COLO668 (cell line): Measurements from ENCODE around the gene MMAB.

ENCODE experiments used
- DNase-seq: peaks from one replicate; lab custom pipeline; 2025; ENCODE audit not compliant: unreplicated experiment; lab: John Stamatoyannopoulos, UW

Gene MMAB

GRCh38 chr12:109586385-109587296, 13.3 kb upstream of the MMAB start:
- DNase-seq: peak; percentile 90

DNA sequence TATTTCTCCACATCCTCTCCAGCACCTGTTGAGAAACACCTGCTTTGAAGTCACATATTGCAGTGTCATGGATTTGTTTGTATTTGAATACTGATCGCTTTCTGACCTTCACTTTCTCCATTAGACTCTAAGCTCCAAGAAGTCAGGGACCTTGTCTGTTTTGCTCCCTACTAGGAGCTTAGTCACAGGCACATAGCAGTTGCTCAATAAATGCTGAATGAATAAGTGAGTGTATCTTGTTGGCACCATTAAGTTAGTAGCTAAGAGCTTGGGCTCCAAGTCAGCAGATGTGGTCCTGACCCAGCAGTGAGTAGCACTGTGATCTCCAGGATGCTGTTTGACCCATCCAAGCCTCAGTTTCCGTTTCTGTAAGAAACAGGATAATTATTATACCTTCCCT, 10.4 kb upstream of the MMAB start:
- DNase-seq: no peak

DNA sequence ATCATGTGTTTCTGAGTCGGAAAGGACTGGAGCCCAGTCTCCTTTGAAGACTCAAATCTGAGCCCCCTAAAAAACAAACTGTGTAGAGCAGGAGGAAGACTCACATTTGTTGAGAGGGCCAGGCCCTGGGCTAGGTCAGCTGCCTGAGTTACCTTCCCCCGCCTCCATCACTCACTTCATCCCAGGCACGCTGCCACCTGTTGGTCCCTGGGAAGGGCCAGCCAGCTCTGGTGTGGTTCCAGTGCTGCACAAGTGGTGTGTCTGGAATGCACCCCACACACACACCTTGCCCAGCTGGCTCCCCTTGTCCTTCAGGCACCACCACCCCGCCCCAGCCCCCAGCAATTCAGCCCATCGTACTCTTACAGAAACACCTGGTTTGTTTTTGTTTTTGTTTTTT, 9.3 kb upstream of the MMAB start:
- peak; percentile 56 for DNase-seq

DNA sequence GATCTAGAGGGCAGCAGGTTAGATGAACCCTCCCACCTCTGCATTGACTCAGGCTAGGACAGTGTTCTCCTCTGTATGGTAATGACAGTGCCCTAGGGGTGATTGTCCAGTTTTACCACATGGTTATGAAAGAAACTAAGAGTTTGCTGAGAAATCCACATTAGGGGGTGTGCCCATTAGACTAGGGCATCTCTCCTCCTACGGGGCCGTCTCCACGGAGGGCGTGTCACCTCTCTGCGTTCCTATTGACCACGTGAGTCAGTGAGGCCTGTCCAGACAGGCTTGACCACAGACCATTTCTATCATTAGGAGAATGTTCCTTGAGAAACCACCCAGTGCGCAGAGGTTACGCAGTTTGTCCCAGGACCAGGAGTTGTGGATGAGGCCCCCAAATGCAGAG, 8.6 kb upstream of the MMAB start:
- no peak for DNase-seq

DNA sequence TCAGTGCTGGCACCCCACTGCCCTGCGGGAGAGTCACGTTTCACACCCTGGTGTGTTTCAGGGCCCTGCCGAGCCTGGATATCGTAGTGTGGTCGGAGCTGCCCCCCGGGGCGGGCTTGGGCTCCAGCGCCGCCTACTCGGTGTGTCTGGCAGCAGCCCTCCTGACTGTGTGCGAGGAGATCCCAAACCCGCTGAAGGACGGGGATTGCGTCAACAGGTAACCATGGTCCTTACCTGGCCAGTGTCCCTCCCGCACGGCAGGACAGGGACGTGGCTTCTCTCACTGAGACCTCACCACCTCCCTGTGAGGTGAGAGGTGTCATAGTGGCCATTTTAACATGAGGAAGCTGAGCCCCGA, 8.0 kb upstream of the MMAB start:
- DNase-seq: no peak

DNA sequence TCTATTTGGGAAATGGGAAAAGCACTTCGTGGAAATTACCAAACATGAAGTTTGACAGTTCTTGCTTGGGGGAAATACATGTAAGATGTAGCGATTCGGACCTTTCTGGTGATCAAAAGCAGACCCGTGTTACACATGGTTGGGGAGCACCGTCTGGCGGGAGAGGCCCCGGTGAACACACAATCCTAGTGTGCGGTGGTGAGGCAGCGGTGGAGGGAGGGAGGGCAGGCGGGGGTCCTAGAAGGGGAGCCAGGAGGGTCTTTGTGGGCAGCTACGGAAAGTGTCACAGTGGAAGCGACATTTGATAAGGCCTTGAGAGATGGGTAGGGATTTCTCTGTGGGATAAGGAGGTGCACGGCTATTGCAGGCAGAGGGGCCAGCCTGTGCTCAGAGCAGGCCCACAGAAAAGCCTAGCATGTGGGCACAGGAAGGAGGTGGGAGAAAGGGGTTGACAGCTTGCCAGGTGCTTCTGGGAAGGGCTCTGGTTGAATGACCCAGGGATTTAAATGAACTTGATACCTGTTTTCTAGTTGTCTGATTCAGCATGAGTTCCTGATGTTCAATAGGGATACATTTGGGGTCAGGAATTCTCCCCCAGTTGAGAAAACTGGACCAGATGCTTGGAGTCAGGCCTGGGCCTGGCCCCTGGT, 7.5 kb upstream of the MMAB start:
- no peak for DNase-seq

GRCh38 chr12:109580272-109580671, 7.0 kb upstream of the MMAB start:
- DNase-seq: no peak

- no peak for DNase-seq
These were observed 6.3 kb upstream of the MMAB start for GRCh38 chr12:109579639-109580038.

GRCh38 chr12:109578330-109578927, 5.1 kb upstream of the MMAB start:
- no peak for DNase-seq

DNA sequence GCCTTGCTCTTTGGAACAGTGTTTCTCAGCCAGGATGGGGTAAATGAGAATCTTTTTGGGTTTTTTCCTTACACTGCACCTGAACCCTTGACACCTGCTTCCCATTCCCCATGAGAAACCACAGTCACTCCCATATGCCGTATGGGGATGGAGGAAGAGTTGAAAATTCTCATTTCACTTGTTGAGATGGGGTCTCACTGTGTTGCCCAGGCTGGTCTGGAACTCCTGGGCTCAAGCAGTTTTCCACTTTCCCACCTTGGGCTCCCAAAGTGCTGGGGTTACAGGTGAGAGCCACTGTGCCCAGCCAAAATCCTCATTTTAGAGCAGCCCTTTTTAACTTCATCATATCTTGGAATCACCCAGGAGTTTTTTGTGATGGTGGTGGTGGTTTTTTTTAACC, 4.0 kb upstream of the MMAB start:
- DNase-seq: no peak

DNA sequence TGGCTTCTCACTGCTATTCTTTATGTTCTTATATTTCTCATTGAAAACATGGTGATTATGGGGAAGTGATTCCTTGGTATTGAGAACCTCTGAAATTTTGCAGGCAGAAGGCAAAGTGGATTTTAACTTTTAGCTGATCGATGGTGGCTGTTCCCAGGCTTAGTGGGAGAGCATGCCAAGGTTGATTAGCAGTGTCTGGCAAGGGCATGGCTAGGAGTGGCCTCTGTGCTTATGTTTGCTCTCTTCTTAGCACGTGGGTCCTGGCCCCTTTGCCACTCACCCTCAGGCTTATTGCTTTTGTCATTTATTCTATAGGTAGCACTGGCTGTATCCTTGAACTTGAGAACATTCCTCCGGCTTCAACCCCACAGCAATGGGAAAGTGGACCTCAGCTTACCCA, 2.4 kb upstream of the MMAB start:
- DNase-seq: no peak

DNA sequence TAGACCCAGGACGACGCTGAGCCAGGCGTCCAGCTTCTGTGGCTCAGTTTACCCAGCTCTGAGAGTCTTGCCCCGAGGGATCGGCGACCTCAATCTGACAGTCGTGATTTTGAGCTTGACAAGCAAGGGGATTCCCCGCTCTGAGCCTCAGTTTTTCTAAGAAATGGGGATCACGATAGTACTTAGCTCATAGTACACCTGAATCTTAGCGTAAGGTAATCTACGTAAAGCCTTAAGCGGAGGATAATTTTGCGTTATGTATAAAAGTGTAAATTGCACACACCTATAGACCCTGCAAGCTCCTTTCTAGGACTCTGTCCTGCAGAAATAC, 575 bp upstream of the MMAB start:
- DNase-seq: no peak

- DNase-seq: no peak
These were observed 828 bp downstream of the MMAB start for GRCh38 chr12:109572506-109572845.

- no peak for DNase-seq
These were observed 1.4 kb downstream of the MMAB start for GRCh38 chr12:109571773-109572505.

GRCh38 chr12:109568486-109568885, 4.8 kb downstream of the MMAB start:
- DNase-seq: no peak

DNA sequence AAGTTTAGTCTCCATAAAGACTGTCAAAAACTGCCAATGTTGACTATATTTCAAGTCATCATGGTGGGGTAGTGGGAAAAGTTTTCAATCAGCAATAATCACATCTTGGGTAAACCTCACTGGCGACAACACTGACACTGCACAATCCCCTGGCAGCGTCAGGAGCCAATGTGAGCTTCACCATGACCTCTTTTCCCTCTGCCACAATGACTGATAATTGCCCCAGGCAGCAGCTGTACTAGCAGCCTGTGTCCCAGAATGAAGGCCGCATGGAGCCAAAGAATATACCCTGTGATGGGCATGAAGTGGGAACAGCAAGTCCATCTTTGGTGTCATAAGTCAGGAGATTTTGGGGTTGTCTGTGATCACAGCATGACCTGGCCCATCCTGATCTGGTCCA, 5.3 kb downstream of the MMAB start:
- no peak for DNase-seq

- no peak for DNase-seq
These were observed 6.0 kb downstream of the MMAB start for GRCh38 chr12:109567296-109567695.

GRCh38 chr12:109566424-109566823, 6.9 kb downstream of the MMAB start:
- DNase-seq: no peak

DNA sequence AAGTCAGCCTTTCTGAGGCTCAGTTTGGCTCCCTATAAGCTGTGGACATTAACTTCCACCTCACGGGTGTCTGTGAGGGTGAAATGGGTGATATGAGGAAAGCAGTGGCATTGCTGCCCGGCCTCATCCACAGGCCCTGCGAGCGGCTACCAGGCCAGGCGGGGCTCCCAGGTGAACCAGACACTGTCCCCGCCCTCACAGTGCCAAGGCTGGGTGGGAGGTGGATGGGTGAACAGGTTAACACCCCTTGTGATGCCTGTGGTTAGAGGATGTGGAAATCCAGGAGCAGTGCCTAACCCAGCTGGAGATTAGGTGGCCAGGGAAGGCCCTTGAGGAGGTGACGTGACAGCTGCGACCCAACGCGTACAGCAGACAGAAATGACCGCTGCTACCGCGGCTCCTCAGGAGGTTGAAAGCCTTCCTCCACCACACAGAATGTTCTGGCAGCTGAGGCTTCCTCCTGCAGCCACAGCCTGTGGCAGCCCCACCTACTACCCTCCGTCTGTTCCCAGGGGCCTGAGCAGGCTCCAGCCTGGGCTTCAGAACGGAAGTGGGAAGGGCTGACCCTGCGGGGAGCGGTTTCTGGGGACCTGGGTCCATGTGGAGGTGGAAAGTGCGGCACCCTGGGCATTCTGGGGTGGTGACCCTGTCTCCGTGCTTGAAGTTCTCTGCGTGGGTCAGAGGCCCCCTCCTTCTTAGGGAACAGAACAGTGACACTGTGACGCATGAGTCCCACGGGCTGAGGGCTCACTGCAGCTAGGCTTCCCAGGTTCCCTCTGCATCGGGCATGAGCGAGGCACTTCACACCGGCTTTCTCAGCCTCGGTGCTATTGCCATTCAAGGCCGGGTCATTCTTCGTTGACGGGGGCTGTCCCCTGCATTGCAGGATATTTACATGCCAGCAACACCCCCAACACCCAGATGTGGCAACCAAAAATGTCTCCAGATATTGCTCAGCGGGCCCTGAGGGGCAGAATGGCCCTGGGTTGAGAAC, 9.7 kb downstream of the MMAB start:
- DNase-seq: no peak

GRCh38 chr12:109562871-109563270, 10.4 kb downstream of the MMAB start:
- no peak for DNase-seq

- no peak for DNase-seq
These were observed 11.6 kb downstream of the MMAB start for GRCh38 chr12:109561711-109562030.
